Caco-2 (cell line): ENCODE measurements around the gene MAP7D3. TPM values are rescaled to one million over a fixed set of nuclear protein-coding genes. Genes with fewer than 3 reads are reported as not detected.

Experiments
- BruUV-seq: library from RNA; stranded (reverse); fragments of 400-500 nt; replicated peaks from 2 replicates; lab custom pipeline; 2021; lab: Mats Ljungman, UMichigan
- CTCF ChIA-PET: fragments of 300-600 bp; sonication (Branson Sonifier 250); formaldehyde crosslinking; loops from one replicate; lab custom pipeline; 2022; ENCODE audit warnings: antibody characterized with exemption; lab: Charles Lee
- POLR2A ChIA-PET: fragments of 300-600 bp; sonication (Branson Sonifier 250); formaldehyde crosslinking; loops from one replicate; lab custom pipeline; 2022; ENCODE audit warnings: antibody characterized with exemption; lab: Charles Lee
- DNase-seq, 2 experiments: peaks; one replicate each; pipeline versions ENCODE4 v3.0.0 to v3.0.0-alpha.2; 2020 to 2022
- H3K27me3 ChIP-seq: replicated peaks from 2 replicates; pipeline ENCODE4 v1.6.0; 2011; ENCODE audit warnings: low read length; ENCODE audit not compliant: control insufficient read depth, insufficient read depth
- H3K36me3 ChIP-seq: 2 replicates; pipeline ENCODE4 v1.5.1; 2011; ENCODE audit warnings: low read length; ENCODE audit not compliant: control insufficient read depth, insufficient read depth
- H3K4me1 ChIP-seq: fragments of 250-450 bp; sonication (Bioruptor Pico); 2 replicates; pipeline ENCODE4 v1.5.1; 2020; ENCODE audit warnings: mild to moderate bottlenecking
- H3K4me3 ChIP-seq: 2 replicates; pipeline ENCODE4 v1.5.1; 2011; ENCODE audit warnings: low read depth, mild to moderate bottlenecking, control low read depth, low read length
- H3K9me3 ChIP-seq: fragments of 250-450 bp; sonication (Bioruptor Pico); 2 replicates; pipeline ENCODE4 v1.5.1; 2020; ENCODE audit warnings: mild to moderate bottlenecking, moderate library complexity
- H3K27ac Mint-ChIP-seq: one replicate; pipeline ENCODE4 v1.8.0; 2022; ENCODE audit warnings: mixed read lengths; ENCODE audit not compliant: unreplicated experiment
- H3K27me3 Mint-ChIP-seq: one replicate; pipeline ENCODE4 v1.8.0; 2022; ENCODE audit warnings: mixed read lengths; ENCODE audit not compliant: insufficient read depth, unreplicated experiment
- H3K36me3 Mint-ChIP-seq: one replicate; pipeline ENCODE4 v1.8.0; 2022; ENCODE audit warnings: mild to moderate bottlenecking, mixed read lengths; ENCODE audit not compliant: insufficient read depth, unreplicated experiment
- H3K4me1 Mint-ChIP-seq: one replicate; pipeline ENCODE4 v1.8.0; 2022; ENCODE audit warnings: low read depth, mixed read lengths; ENCODE audit not compliant: unreplicated experiment
- H3K4me3 Mint-ChIP-seq: one replicate; pipeline ENCODE4 v1.8.0; 2022; ENCODE audit warnings: mild to moderate bottlenecking, moderate library complexity, mixed read lengths; ENCODE audit not compliant: unreplicated experiment
- H3K9me3 Mint-ChIP-seq: one replicate; pipeline ENCODE4 v1.8.0; 2022; ENCODE audit warnings: mixed read lengths; ENCODE audit not compliant: unreplicated experiment
- CTCF ChIP-seq, 2 experiments: fragments of 200-600 bp in 1 of 2; IDR thresholded peaks; 1 replicate in 1 of 2; 2 replicates in 1 of 2; pipeline versions ENCODE4 v1.5.1 to v1.8.0; 2011 to 2022; ENCODE audit warnings: antibody characterized with exemption in 1 of 2, control low read depth in 1 of 2, inconsistent platforms in 1 of 2, low read depth in 1 of 2, low read length in 1 of 2, mild to moderate bottlenecking in 1 of 2, moderate library complexity in 1 of 2; ENCODE audit not compliant: insufficient read depth in 1 of 2, severe bottlenecking in 1 of 2, unreplicated experiment in 1 of 2
- intact Hi-C: fragments of 100-400 bp; cut with micrococcal nuclease; formaldehyde crosslinking; loops from one replicate; pipeline ENCODE4 v1.10.0; 2022; ENCODE audit not compliant: unreplicated experiment
- total RNA-seq: library from RNA; stranded (reverse); gene quantifications from 2 replicates; pipeline ENCODE4 v1.2.3, GENCODE V29; 2022

Gene MAP7D3
- total RNA-seq, 1 experiment from 2014 or later: 6.0 TPM

DNA sequence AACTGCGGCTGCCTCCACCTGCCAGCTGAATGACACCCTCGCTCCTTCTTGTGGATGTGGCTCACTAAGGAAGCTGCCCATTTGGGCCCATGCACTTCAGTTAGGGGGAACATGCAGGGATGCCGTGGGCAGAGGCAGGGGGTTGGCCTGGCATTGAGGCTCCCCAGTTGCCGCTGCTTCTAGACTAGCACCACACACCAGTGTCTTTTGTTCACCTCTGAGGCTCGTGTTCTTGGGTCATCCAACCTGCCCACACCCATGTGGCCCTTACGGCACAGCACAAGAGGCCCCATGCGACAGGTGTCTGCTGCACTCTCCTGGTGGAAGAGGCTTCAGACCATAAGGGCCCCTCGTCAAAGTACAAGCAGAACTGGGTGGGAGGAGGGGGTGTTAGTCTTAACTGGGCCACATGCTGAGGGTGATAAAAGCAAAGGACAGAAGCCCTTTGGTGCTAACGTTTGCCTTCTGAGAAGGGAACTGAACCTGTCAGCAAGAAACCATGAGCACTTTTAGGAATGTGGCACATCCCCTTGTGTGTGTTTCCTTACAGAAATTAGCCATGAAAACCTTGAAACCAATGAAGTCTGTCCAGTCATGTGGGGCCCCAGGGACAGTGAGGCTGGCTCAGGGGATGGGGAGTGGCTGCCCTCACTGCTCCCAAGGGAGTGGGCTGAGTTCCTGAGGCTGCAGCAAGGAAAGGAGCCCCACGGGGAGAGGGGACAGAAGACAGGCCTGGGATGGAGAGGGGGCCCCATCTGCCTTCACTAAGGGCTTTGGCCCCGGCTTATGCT is 39.2 kb downstream of the MAP7D3 start:
- Histone ChIP-seq H3K9me3 (no peaks in the 10 kb centered on the region), H3K4me1 (no peaks in the 10 kb centered on the region), H3K36me3 (no peaks in the 10 kb centered on the region), H3K4me3 (no peak overlapping the region), H3K27me3 (no peaks in the 10 kb centered on the region)
- intact Hi-C loops: no loop called here
- BruUV-seq: no TSS peak
- no peaks in the 10 kb centered on the region for H3K9me3 Mint-ChIP-seq
- no peak overlapping the region for H3K27ac Mint-ChIP-seq
- no peaks in the 10 kb centered on the region for H3K4me1 Mint-ChIP-seq
- no peaks in the 10 kb centered on the region for H3K36me3 Mint-ChIP-seq
- H3K27me3 Mint-ChIP-seq: no peaks in the 10 kb centered on the region
- ChIA-PET CTCF (no interaction called here), POLR2A (no interaction called here)
- no peak for DNase-seq
- no peak for TF ChIP-seq CTCF (IDR thresholded peaks at IDR 0.05; ENCODE audit: insufficient read depth in 1 of 2, low read depth in 1 of 2, low read length in 1 of 2, severe bottlenecking in 1 of 2, unreplicated experiment in 1 of 2)
- H3K4me3 Mint-ChIP-seq: no peak overlapping the region

DNA sequence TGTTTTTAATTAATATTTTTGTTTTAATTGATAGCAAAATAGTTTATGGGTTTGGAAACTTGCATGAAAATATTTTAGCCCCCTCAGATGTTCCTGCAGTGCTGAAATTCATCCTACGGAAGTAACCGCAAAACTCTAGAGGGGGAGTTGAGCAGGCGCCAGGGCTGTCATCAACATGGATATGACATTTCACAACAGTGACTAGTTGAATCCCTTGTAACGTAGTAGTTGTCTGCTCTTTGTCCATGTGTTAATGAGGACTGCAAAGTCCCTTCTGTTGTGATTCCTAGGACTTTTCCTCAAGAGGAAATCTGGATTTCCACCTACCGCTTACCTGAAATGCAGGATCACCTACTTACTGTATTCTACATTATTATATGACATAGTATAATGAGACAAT is 40.4 kb downstream of the MAP7D3 start:
- intact Hi-C loops: no loop called here
- Histone ChIP-seq H3K27me3 (no peaks in the 10 kb centered on the region), H3K9me3 (no peaks in the 10 kb centered on the region), H3K4me1 (no peaks in the 10 kb centered on the region), H3K36me3 (no peaks in the 10 kb centered on the region), H3K4me3 (no peak overlapping the region)
- Mint-ChIP-seq H3K27me3 (no peaks in the 10 kb centered on the region), H3K4me3 (no peak overlapping the region), H3K27ac (no peak overlapping the region), H3K4me1 (no peaks in the 10 kb centered on the region), H3K36me3 (no peaks in the 10 kb centered on the region), H3K9me3 (no peaks in the 10 kb centered on the region)
- no peak for TF ChIP-seq CTCF (IDR thresholded peaks at IDR 0.05; ENCODE audit: insufficient read depth in 1 of 2, low read depth in 1 of 2, low read length in 1 of 2, severe bottlenecking in 1 of 2, unreplicated experiment in 1 of 2)
- DNase-seq: no peak
- ChIA-PET POLR2A (no interaction called here), CTCF (no interaction called here)
- no TSS peak for BruUV-seq

DNA sequence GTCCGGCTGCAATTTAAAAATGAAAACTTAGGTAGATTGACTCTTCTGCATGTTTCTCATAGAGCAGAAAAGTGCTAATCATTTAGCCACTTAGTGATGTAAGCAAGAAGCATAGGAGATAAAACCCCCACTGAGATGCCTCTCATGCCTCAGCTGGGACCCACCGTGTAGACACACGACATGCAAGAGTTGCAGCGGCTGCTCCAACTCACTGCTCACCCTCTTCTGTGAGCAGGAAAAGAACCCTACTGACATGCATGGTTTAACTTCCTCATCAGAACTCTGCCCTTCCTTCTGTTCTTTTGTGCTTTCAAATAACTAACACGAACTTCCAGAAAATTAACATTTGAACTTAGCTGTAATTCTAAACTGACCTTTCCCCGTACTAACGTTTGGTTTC is 41.0 kb downstream of the MAP7D3 start:
- Histone ChIP-seq H3K4me1 (no peaks in the 10 kb centered on the region), H3K4me3 (no peak overlapping the region), H3K9me3 (no peaks in the 10 kb centered on the region), H3K36me3 (no peaks in the 10 kb centered on the region), H3K27me3 (no peaks in the 10 kb centered on the region)
- no peak for TF ChIP-seq CTCF (IDR thresholded peaks at IDR 0.05; ENCODE audit: insufficient read depth in 1 of 2, low read depth in 1 of 2, low read length in 1 of 2, severe bottlenecking in 1 of 2, unreplicated experiment in 1 of 2)
- no peak for DNase-seq
- Mint-ChIP-seq H3K4me1 (no peaks in the 10 kb centered on the region), H3K27me3 (no peaks in the 10 kb centered on the region), H3K27ac (no peak overlapping the region), H3K4me3 (no peak overlapping the region), H3K36me3 (no peaks in the 10 kb centered on the region), H3K9me3 (no peaks in the 10 kb centered on the region)
- no TSS peak for BruUV-seq
- ChIA-PET CTCF (no interaction called here), POLR2A (no interaction called here)
- intact Hi-C loops: no loop called here
